Dedifferentiated amniotic fluid mesenchymal stem cell (primary cell): ENCODE results near the gene SLC15A3.
"Not testable (repeated sequence)": the region's sequence is repeated elsewhere in the genome, so short reads cannot be mapped to it uniquely, and the experiment has no call there.

Experiments used
- DNase-seq: peaks from one replicate; pipeline ENCODE4 v3.0.0-alpha.2; 2016; ENCODE audit errors: extremely low spot score

The SLC15A3 gene

GRCh38 chr11:60974726-60975125 is 22.8 kb upstream of the SLC15A3 start:
- DNase-seq = no peak

- not testable (repeated sequence) for DNase-seq
Observed at GRCh38 chr11:60974316-60974715, 22.3 kb upstream of the SLC15A3 start.

GRCh38 chr11:60973699-60974098 is 21.7 kb upstream of the SLC15A3 start:
- no peak for DNase-seq

GRCh38 chr11:60972182-60973030 is 20.4 kb upstream of the SLC15A3 start:
- no peak for DNase-seq

- no peak for DNase-seq
Observed at GRCh38 chr11:60971520-60971919, 19.5 kb upstream of the SLC15A3 start, which contains the start of gene CD6. Gene CD6, plus strand, starts transcription at chr11:60971680. Its CDS starts 186 bp downstream, at chr11:60971866.

GRCh38 chr11:60970890-60971289 is 18.9 kb upstream of the SLC15A3 start:
- DNase-seq = no peak

- no peak for DNase-seq
Observed at GRCh38 chr11:60970369-60970774, 18.4 kb upstream of the SLC15A3 start.

GRCh38 chr11:60968223-60968622 is 16.2 kb upstream of the SLC15A3 start:
- DNase-seq = no peak

- no peak for DNase-seq
Observed at GRCh38 chr11:60966890-60967289, 14.9 kb upstream of the SLC15A3 start.

GRCh38 chr11:60964801-60965200 is 12.8 kb upstream of the SLC15A3 start:
- DNase-seq = no peak

GRCh38 chr11:60960405-60960804 is 8.4 kb upstream of the SLC15A3 start:
- no peak for DNase-seq

- no peak for DNase-seq
Observed at GRCh38 chr11:60959431-60959830, 7.5 kb upstream of the SLC15A3 start.

GRCh38 chr11:60957188-60957587 is 5.2 kb upstream of the SLC15A3 start:
- no peak for DNase-seq

- DNase-seq = no peak
Observed at GRCh38 chr11:60955571-60955970, 3.6 kb upstream of the SLC15A3 start.

GRCh38 chr11:60954421-60954820 is 2.4 kb upstream of the SLC15A3 start:
- DNase-seq = no peak

- no peak for DNase-seq
Observed at GRCh38 chr11:60953781-60954180, 1.8 kb upstream of the SLC15A3 start.

- DNase-seq = no peak
Observed at GRCh38 chr11:60952742-60953170, 780 bp upstream of the SLC15A3 start.

- DNase-seq = no peak
Observed at GRCh38 chr11:60951606-60951903, 421 bp downstream of the SLC15A3 start.

GRCh38 chr11:60950933-60951605 is 907 bp downstream of the SLC15A3 start:
- no peak for DNase-seq

GRCh38 chr11:60950024-60950423 is 2.0 kb downstream of the SLC15A3 start:
- DNase-seq = no peak

GRCh38 chr11:60948250-60948649 is 3.7 kb downstream of the SLC15A3 start:
- no peak for DNase-seq

GRCh38 chr11:60947700-60948099 is 4.3 kb downstream of the SLC15A3 start:
- no peak for DNase-seq

GRCh38 chr11:60946601-60947264 is 5.2 kb downstream of the SLC15A3 start:
- no peak for DNase-seq
